ENCODE measurements around the gene CYB561D1. TPM values are rescaled to one million over a fixed set of nuclear protein-coding genes. Genes with fewer than 3 reads are reported as not detected.

The CYB561D1 gene
- total and polyA plus RNA-seq, 2 donors (not counting 3 experiments of a cell fraction or from before 2014, with no cell fraction given), result 7.2 to 7.3 TPM

DNA sequence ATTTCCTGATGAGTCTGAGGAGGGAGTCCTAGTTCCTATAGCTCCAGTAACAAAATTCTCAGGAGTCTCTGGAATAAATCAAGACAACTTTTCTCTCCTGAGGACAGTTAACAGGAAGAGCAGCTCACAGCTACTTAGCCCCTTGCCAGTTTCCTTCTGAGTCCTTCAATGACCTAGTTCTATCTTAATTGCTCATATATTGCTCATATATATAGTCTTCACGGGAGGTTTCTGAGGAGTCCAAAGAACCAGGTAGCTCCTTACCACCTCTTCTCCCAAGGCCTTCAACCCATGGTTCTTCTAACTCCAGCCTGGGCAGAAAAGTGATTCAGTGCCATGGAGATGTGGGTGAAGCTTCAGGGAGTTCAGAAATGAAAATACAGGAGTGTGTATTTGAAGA lies 11.1 kb downstream of the CYB561D1 start:
- H3K4me3 ChIP-seq (replicated peaks in 1 of 3; ENCODE audit: insufficient read depth in 1 of 3, low read depth in 1 of 3, low read length in 3 of 3), result no peak overlapping the region
- peaks cover 0 to 2% of the 10 kb centered on the region in 2 experiments for H3K36me3 ChIP-seq (ENCODE audit: control insufficient read depth in 2 of 2, extremely low read depth in 1 of 2, insufficient read depth in 2 of 2, low read length in 2 of 2)
- no peaks in the 10 kb centered on the region for H3K9me1 ChIP-seq (replicated peaks; ENCODE audit: control insufficient read depth, extremely low read depth, insufficient read depth, low read length)
- peaks cover 0 to 2% of the 10 kb centered on the region in 2 experiments for H3K27me3 ChIP-seq (ENCODE audit: control insufficient read depth in 2 of 2, insufficient read depth in 2 of 2, low read length in 2 of 2)
- TF ChIP-seq POLR2AphosphoS5 (IDR thresholded peaks at IDR 0.05; ENCODE audit: insufficient read depth, low read depth, low read length), result no peak
- TF ChIP-seq MYC (IDR thresholded peaks at IDR 0.05; ENCODE audit: low read depth, low read length), result no peak
- no peak for TF ChIP-seq FOS (IDR thresholded peaks at IDR 0.05; ENCODE audit: borderline replicate concordance, insufficient read depth, low read length)
- TF ChIP-seq GATA2 (IDR thresholded peaks at IDR 0.05; ENCODE audit: insufficient read depth, insufficient read length, low read depth, low read length), result no peak
- no peak for TF ChIP-seq JUN (IDR thresholded peaks at IDR 0.05; ENCODE audit: borderline replicate concordance, insufficient read depth, insufficient read length, low read depth)
- TF ChIP-seq EZH2 (IDR thresholded peaks at IDR 0.05; ENCODE audit: borderline replicate concordance, low read depth, low read length, severe bottlenecking), result no peak
- TF ChIP-seq POLR2A (IDR thresholded peaks at IDR 0.05; ENCODE audit: low read depth, low read length), result no peak
- TF ChIP-seq, protein P1, sequence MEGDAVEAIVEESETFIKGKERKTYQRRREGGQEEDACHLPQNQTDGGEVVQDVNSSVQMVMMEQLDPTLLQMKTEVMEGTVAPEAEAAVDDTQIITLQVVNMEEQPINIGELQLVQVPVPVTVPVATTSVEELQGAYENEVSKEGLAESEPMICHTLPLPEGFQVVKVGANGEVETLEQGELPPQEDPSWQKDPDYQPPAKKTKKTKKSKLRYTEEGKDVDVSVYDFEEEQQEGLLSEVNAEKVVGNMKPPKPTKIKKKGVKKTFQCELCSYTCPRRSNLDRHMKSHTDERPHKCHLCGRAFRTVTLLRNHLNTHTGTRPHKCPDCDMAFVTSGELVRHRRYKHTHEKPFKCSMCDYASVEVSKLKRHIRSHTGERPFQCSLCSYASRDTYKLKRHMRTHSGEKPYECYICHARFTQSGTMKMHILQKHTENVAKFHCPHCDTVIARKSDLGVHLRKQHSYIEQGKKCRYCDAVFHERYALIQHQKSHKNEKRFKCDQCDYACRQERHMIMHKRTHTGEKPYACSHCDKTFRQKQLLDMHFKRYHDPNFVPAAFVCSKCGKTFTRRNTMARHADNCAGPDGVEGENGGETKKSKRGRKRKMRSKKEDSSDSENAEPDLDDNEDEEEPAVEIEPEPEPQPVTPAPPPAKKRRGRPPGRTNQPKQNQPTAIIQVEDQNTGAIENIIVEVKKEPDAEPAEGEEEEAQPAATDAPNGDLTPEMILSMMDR (IDR thresholded peaks at IDR 0.05; ENCODE audit: extremely low read depth in 1 of 2, insufficient read depth in 1 of 2, low read depth in 1 of 2, low read length in 2 of 2), result no peak
- TF ChIP-seq, protein P2, sequence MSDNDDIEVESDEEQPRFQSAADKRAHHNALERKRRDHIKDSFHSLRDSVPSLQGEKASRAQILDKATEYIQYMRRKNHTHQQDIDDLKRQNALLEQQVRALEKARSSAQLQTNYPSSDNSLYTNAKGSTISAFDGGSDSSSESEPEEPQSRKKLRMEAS (IDR thresholded peaks at IDR 0.05; ENCODE audit: insufficient read depth, insufficient read length), result no peak
- no peaks in the 10 kb centered on the region for H3K9me3 ChIP-seq (replicated peaks; ENCODE audit: control insufficient read depth, insufficient read depth, low read length)
- no peak for DNase-seq (ENCODE audit: low read depth, low spot score)
- no peak overlapping the region for H3K27ac ChIP-seq (ENCODE audit: insufficient read depth, low read depth, low read length)
- H3K79me2 ChIP-seq (ENCODE audit: control insufficient read depth, insufficient read depth, low read length), result no peaks in the 10 kb centered on the region
- no peak for FAIRE-seq
- H3K9ac ChIP-seq (replicated peaks; ENCODE audit: extremely low read depth, insufficient read depth, low read length), result no peak overlapping the region
- CTCF ChIA-PET, result interaction anchor here (1.0 to 23.0 kb wide), 3 partner anchors 9 to 26 kb away, joined by 3 to 955 read pairs (median 6); partner anchors contain the start of gene GPR61
- no TSS peak for BruUV-seq (replicated peaks)
- no peak overlapping the region for H2AFZ ChIP-seq (ENCODE audit: low read depth, low read length)
- intact Hi-C loops (cut with micrococcal nuclease), result no loop called here
- no peaks in the 10 kb centered on the region for H4K20me1 ChIP-seq (replicated peaks; ENCODE audit: control insufficient read depth, extremely low read depth, insufficient read depth, low read length)
- dilution Hi-C loops (cut with MboI; ENCODE audit: extremely low pct_ligation_motif_present, low sequenced_read_pairs), result no loop called here
- H3K4me2 ChIP-seq (ENCODE audit: insufficient read depth, low read length), result no peak overlapping the region
- H3K4me1 ChIP-seq (ENCODE audit: control insufficient read depth, extremely low read depth, insufficient read depth, low read length), result peaks cover 2% of the 10 kb centered on the region
- POLR2A ChIA-PET, result no interaction called here

Measured in endothelial cell of umbilical vein (primary cell).